Fibroblast of mammary gland (primary cell): ENCODE measurements around the gene SERINC2.

Source experiments
- DNase-seq: peaks from one replicate; pipeline ENCODE4 v3.0.0-alpha.2; 2010; ENCODE audit warnings: low read depth
- H3K4me3 ChIP-seq: 2 replicates; pipeline ENCODE4 v1.5.1; 2011; ENCODE audit warnings: low read depth, mild to moderate bottlenecking, low read length, moderate library complexity; ENCODE audit not compliant: control insufficient read depth
- CTCF ChIP-seq: conservative IDR thresholded peaks from 2 replicates; pipeline ENCODE4 v1.5.1; 2011; ENCODE audit warnings: low read depth, low read length, inconsistent platforms; ENCODE audit not compliant: control insufficient read depth, insufficient read depth

Gene SERINC2

GRCh38 chr1:31413405-31414001 lies 490 bp downstream of the SERINC2 start:
- DNase-seq = peak; percentile 47

DNA sequence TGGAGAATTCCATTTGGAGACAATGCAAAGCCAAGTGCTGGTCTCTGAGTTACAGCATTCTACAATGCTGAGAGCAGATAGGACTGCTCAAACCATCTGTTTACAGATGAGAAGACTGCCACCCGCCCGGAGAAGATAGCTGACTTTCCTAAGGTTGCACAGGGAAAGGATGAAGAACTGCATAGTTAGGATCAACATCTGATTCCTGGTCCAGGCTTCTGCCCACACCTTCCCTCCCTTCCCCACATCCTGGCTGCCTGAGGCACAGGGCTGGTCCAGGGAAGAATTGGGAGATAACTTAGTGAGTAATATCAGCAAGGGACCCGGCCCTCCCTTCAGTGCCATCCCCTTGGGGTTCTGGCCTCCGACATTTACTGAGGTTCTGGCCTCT lies 2.0 kb downstream of the SERINC2 start:
- DNase-seq = no peak
- no peak for TF ChIP-seq CTCF
- no peak overlapping the region for H3K4me3 ChIP-seq

More at GRCh38 chr1:31413405-31414001, 490 bp downstream of the SERINC2 start:
- peak overlapping the region; percentile 77 for H3K4me3 ChIP-seq
- TF ChIP-seq CTCF = no peak

DNA sequence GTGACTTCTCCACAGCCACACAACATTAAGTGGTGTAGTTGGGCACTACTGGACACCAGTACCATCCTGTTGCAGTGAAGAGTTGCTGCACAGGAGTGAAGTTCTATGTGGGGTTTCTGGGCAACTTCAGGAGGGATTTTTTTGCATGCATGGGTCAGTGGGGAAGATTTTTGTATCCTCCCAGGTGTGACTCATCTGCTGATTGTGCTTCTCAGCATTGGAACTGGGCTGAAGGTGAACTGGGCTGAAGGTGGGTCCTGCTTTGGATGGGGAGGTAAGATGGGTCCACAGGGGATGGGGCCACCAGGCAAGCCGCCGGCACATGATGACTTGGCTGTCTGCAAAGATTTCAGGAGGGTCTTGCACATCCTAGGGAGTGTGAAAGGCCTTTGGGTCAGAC lies 2.6 kb downstream of the SERINC2 start:
- no peak for TF ChIP-seq CTCF
- no peak overlapping the region for H3K4me3 ChIP-seq
- DNase-seq = no peak

DNA sequence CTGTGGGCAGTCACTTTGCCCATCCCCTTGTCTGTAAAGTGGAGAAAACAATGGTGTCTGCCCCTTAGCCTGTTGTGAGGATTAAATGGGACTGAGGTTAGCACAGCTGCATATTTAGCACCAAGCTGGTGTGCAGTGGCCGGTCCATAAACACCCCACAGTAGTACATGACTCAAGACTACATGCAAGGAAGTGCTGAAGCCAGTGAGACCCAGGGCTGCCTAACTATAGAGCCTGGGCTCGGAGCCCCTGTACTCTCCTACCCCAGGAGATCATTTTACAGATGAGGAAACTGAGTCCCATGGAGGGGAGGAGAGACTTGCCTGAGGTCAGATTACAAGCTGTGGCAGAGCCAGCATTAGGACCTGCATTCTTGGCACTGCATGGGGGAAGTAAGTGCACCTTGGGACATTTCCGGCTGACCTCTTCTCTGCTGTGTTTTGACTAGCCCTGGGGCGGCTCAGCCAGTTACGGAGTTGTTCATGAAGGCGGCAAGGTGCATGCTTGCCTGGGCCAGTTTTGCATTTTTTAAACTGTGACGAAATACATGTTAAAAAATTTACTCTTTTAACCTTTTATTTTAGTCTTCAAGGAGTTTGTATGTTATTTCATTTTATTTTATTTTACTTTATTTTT lies 3.2 kb downstream of the SERINC2 start:
- DNase-seq = no peak
- no peak overlapping the region for H3K4me3 ChIP-seq
- no peak for TF ChIP-seq CTCF

- TF ChIP-seq CTCF = no peak
- no peak overlapping the region for H3K4me3 ChIP-seq
These were observed 4.1 kb downstream of the SERINC2 start for GRCh38 chr1:31417148-31417547.

DNA sequence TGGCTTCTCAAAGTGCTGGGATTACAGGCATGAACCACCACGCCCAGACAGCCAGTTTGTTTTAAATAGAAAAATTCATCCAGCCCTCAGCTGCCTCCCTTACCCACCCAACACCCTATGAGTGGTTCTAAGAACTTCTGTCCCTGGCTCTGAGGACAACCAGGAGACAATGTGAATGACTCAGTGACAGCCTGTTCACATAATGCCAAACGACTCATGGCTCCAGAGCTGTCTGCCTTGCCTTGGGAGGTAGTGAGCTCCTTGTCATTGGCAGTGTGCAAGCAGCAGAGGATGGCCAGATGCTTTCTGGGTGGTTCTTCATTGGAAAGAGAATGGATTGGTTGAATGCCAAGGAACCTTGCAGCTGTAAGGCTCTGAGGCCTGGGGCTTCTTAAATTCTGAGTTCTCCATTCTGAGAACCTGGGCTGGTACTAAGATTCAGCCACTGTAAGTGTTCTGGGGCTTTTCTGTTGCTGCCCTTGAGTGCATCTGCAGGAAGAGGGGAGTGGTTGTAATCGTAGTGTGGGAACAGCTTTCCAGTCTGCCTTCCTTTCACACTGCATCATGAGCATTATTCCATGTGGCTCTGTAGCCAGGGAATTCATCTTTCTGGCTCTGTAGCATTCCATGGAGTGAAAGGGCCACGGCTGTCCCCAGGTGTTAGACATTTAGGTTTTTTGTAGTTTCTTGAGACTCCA lies 5.8 kb downstream of the SERINC2 start:
- no peak overlapping the region for H3K4me3 ChIP-seq
- peak; percentile 33 for DNase-seq
- no peak for TF ChIP-seq CTCF

More at GRCh38 chr1:31417148-31417547, 4.1 kb downstream of the SERINC2 start:
- no peak for DNase-seq
